HG03025 (cell line): Measurements from ENCODE around the gene KRT2.

Source experiments
- ATAC-seq: cut with Tn5 transposase; IDR thresholded peaks from one replicate; pipeline ENCODE4 v1.9.1; 2021; ENCODE audit warnings: mild to moderate bottlenecking, moderate library complexity; ENCODE audit not compliant: unreplicated experiment, low FRiP score

The KRT2 gene

GRCh38 chr12:52645120-52645761 is 6.8 kb downstream of the KRT2 start:
- ATAC-seq, result no peak

GRCh38 chr12:52644078-52644415 is 8.0 kb downstream of the KRT2 start:
- no peak for ATAC-seq

GRCh38 chr12:52643233-52644077 is 8.6 kb downstream of the KRT2 start:
- ATAC-seq, result no peak

GRCh38 chr12:52641468-52641867 is 10.5 kb downstream of the KRT2 start:
- no peak for ATAC-seq

GRCh38 chr12:52637299-52637698 is 14.7 kb downstream of the KRT2 start:
- no peak for ATAC-seq

GRCh38 chr12:52636592-52637258 is 15.3 kb downstream of the KRT2 start:
- no peak for ATAC-seq

- ATAC-seq, result no peak
Measured at GRCh38 chr12:52636189-52636588, 15.8 kb downstream of the KRT2 start.

GRCh38 chr12:52634266-52635056 is 17.6 kb downstream of the KRT2 start:
- no peak for ATAC-seq

GRCh38 chr12:52633383-52633782 is 18.6 kb downstream of the KRT2 start:
- ATAC-seq, result no peak

GRCh38 chr12:52632656-52633055 is 19.4 kb downstream of the KRT2 start:
- no peak for ATAC-seq

- no peak for ATAC-seq
Measured at GRCh38 chr12:52631676-52632459, 20.1 kb downstream of the KRT2 start.

- no peak for ATAC-seq
Measured at GRCh38 chr12:52631264-52631663, 20.7 kb downstream of the KRT2 start.

- no peak for ATAC-seq
Measured at GRCh38 chr12:52630599-52631200, 21.3 kb downstream of the KRT2 start.

- no peak for ATAC-seq
Measured at GRCh38 chr12:52630008-52630500, 22.0 kb downstream of the KRT2 start.

- ATAC-seq, result no peak
Measured at GRCh38 chr12:52629281-52630007, 22.6 kb downstream of the KRT2 start.

- ATAC-seq, result no peak
Measured at GRCh38 chr12:52628841-52629240, 23.2 kb downstream of the KRT2 start.

- no peak for ATAC-seq
Measured at GRCh38 chr12:52628111-52628507, 23.9 kb downstream of the KRT2 start.

GRCh38 chr12:52627395-52628110 is 24.5 kb downstream of the KRT2 start:
- no peak for ATAC-seq
